HG03064 (cell line): ENCODE data around the gene OR10T2.
"Not testable (repeated sequence)": the region's sequence is repeated elsewhere in the genome, so short reads cannot be mapped to it uniquely, and the experiment has no call there.

Experiments
- ATAC-seq: cut with Tn5 transposase; IDR thresholded peaks from one replicate; pipeline ENCODE4 v1.9.1; 2021; ENCODE audit warnings: low read depth; ENCODE audit not compliant: unreplicated experiment

OR10T2 gene

GRCh38 chr1:158357441-158357840 is 41.8 kb downstream of the OR10T2 start:
- no peak for ATAC-seq

- no peak for ATAC-seq
These were observed 42.6 kb downstream of the OR10T2 start for GRCh38 chr1:158356616-158357015.

- no peak for ATAC-seq
These were observed 43.4 kb downstream of the OR10T2 start for GRCh38 chr1:158355773-158356285.

GRCh38 chr1:158354255-158354654 is 45.0 kb downstream of the OR10T2 start:
- ATAC-seq: no peak

GRCh38 chr1:158353303-158354075 is 45.8 kb downstream of the OR10T2 start, which contains the start of gene CD1E:
CD1E (plus strand) TSS chr1:158353894; CDS start chr1:158353989, 95 bp downstream.
- no peak for ATAC-seq

GRCh38 chr1:158348946-158349345 is 50.3 kb downstream of the OR10T2 start:
- not testable (repeated sequence) for ATAC-seq
